GM12892 (cell line): ENCODE results near the gene LYPD6B.

Experiments
- POLR2A ChIP-seq: IDR thresholded peaks from 2 replicates; pipeline ENCODE4 v1.6.1; 2011; ENCODE audit warnings: low read depth, low read length, control low read depth
- TAF1 ChIP-seq: IDR thresholded peaks from 2 replicates; pipeline ENCODE4 v1.6.1; 2011; ENCODE audit warnings: low read depth, mild to moderate bottlenecking, control low read depth, low read length, borderline replicate concordance

- TF ChIP-seq TAF1 (no peak), POLR2A (no peak)
These were observed 153.4 kb downstream of the LYPD6B start for GRCh38 chr2:149191915-149192314.
